Muscle layer of duodenum (tissue), 2 donors: ENCODE data around the gene KIF20A.

Source experiments
- H3K27ac ChIP-seq: one replicate; pipeline ENCODE4 v1.7.0; 2013; ENCODE audit warnings: mild to moderate bottlenecking, low read length
- H3K27me3 ChIP-seq: one replicate; pipeline ENCODE4 v1.7.0; 2013; ENCODE audit warnings: low read depth, mild to moderate bottlenecking, control low read depth, low read length
- H3K36me3 ChIP-seq, 2 donors: one replicate each; pipeline ENCODE4 v1.7.0; 2013; ENCODE audit warnings: low read length in 2 of 2, control low read depth in 1 of 2, mild to moderate bottlenecking in 1 of 2; ENCODE audit not compliant: insufficient read depth in 2 of 2, control insufficient read depth in 1 of 2
- H3K4me1 ChIP-seq, 2 donors: one replicate each; pipeline ENCODE4 v1.7.0; 2013; ENCODE audit warnings: low read length in 2 of 2, mild to moderate bottlenecking in 2 of 2, control low read depth in 1 of 2, moderate library complexity in 1 of 2; ENCODE audit not compliant: insufficient read depth in 2 of 2, control insufficient read depth in 1 of 2
- H3K4me3 ChIP-seq, 2 donors: one replicate each; pipeline ENCODE4 v1.7.0; 2013; ENCODE audit warnings: low read length in 2 of 2, low read depth in 1 of 2, mild to moderate bottlenecking in 1 of 2
- H3K9me3 ChIP-seq, 2 donors: one replicate each; pipeline ENCODE4 v1.7.0; 2013; ENCODE audit warnings: low read length in 2 of 2, control low read depth in 1 of 2, mild to moderate bottlenecking in 1 of 2; ENCODE audit not compliant: control insufficient read depth in 1 of 2
- donor health status: healthy.

KIF20A gene

GRCh38 chr5:138229387-138229786 is 50.5 kb downstream of the KIF20A start:
- H3K4me1 ChIP-seq = peaks cover 0 to 8% of the 10 kb centered on the region in 2 donors
- no peaks in the 10 kb centered on the region for H3K36me3 ChIP-seq
- no peaks in the 10 kb centered on the region for H3K9me3 ChIP-seq
- H3K4me3 ChIP-seq = no peak overlapping the region
- no peaks in the 10 kb centered on the region for H3K27me3 ChIP-seq
- H3K27ac ChIP-seq = no peak overlapping the region

- Histone ChIP-seq H3K9me3 (no peaks in the 10 kb centered on the region), H3K27ac (no peak overlapping the region), H3K4me3 (no peak overlapping the region), H3K27me3 (no peaks in the 10 kb centered on the region), H3K4me1 (peaks cover 0 to 8% of the 10 kb centered on the region in 2 donors), H3K36me3 (no peaks in the 10 kb centered on the region)
Observed at GRCh38 chr5:138230261-138230660, 51.3 kb downstream of the KIF20A start.

GRCh38 chr5:138230981-138231589 is 52.2 kb downstream of the KIF20A start:
- Histone ChIP-seq H3K4me3 (no peak overlapping the region), H3K27me3 (no peaks in the 10 kb centered on the region), H3K4me1 (peaks cover 0 to 8% of the 10 kb centered on the region in 2 donors), H3K27ac (no peak overlapping the region), H3K9me3 (no peaks in the 10 kb centered on the region), H3K36me3 (no peaks in the 10 kb centered on the region)

- Histone ChIP-seq H3K27ac (no peak overlapping the region), H3K9me3 (no peaks in the 10 kb centered on the region), H3K4me1 (peaks cover 0 to 8% of the 10 kb centered on the region in 2 donors), H3K4me3 (no peak overlapping the region), H3K36me3 (no peaks in the 10 kb centered on the region), H3K27me3 (no peaks in the 10 kb centered on the region)
Observed at GRCh38 chr5:138233280-138233679, 54.4 kb downstream of the KIF20A start.

GRCh38 chr5:138234651-138235050 is 55.7 kb downstream of the KIF20A start:
- no peaks in the 10 kb centered on the region for H3K9me3 ChIP-seq
- peaks cover 0 to 8% of the 10 kb centered on the region in 2 donors for H3K4me1 ChIP-seq
- H3K4me3 ChIP-seq = no peak overlapping the region
- no peaks in the 10 kb centered on the region for H3K36me3 ChIP-seq
- no peaks in the 10 kb centered on the region for H3K27me3 ChIP-seq
- no peak overlapping the region for H3K27ac ChIP-seq
